ENCODE measurements around the gene KIAA1671.

GRCh38 chr22:24962835-24963234 lies 10.3 kb downstream of the KIAA1671 start:
- TF ChIP-seq POLR2AphosphoS5 (IDR thresholded peaks at IDR 0.05; ENCODE audit: low read depth, low read length) (no peak), POLR2A (IDR thresholded peaks at IDR 0.05; ENCODE audit: low read depth, low read length) (no peak), POU2F2 (IDR thresholded peaks at IDR 0.05; ENCODE audit: low read depth, low read length) (no peak), TAF1 (IDR thresholded peaks at IDR 0.05; ENCODE audit: low read depth, low read length) (no peak), SPI1 (IDR thresholded peaks at IDR 0.05; ENCODE audit: low read depth, low read length) (no peak)

Data from GM12891 (cell line).